CD4-positive, alpha-beta T cell treated with Interleukin-15 for 1 hour (primary cell): ENCODE data around the gene ACSM5.
"Not testable (repeated sequence)": the region's sequence is repeated elsewhere in the genome, so short reads cannot be mapped to it uniquely, and the experiment has no call there.

Source experiments
- DNase-seq: peaks from one replicate; pipeline ENCODE4 v3.0.0-alpha.2; 2020

Gene ACSM5

GRCh38 chr16:20399185-20399584 lies 10.1 kb upstream of the ACSM5 start:
- no peak for DNase-seq

DNA sequence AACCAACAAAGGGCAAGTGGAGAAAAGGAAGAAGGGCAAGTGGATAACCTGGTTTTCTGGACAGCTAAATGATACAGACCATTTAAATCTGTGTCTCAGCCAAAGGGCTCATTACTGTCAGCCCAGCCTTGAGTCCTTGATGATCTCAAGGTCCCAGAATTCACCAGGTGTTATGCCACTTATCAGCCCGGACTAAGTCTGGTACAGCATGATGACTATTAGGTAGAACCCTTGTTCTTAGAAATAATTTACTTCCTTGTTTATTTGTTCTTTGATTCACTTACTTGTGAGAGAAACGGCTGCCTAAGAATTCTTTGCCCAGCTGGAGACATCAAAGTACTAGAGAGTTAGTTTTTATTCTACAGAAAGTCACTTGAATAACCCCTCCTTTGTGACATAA lies 8.3 kb upstream of the ACSM5 start:
- DNase-seq: no peak

GRCh38 chr16:20401475-20402016 lies 7.8 kb upstream of the ACSM5 start:
- no peak for DNase-seq

GRCh38 chr16:20402651-20403050 lies 6.7 kb upstream of the ACSM5 start:
- DNase-seq: no peak

DNA sequence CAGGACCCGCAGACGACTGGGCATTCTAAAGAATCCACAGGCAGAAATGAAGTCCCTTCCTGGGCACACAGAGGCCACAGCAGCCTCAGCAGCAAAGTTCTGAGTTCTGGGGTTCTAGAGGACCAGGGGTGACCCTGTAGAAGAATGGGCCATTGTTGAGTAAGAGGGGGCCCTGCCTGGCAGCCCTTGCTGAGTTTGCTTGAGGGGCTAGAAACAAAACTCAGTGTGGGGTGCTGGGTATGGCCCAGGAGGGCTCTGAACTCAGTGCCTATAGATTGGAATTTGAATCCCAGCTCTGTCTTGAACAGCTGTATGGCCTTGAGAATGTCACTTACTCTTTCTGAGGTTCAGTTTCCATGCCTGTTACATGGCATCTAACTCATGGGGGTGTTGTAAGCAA lies 4.7 kb upstream of the ACSM5 start, which contains the start of gene PDILT:
Gene PDILT, minus strand, starts transcription at position 101 of the 400 bp plus-strand sequence. CDS start 5,437 bp downstream, outside the sequence.
- no peak for DNase-seq

DNA sequence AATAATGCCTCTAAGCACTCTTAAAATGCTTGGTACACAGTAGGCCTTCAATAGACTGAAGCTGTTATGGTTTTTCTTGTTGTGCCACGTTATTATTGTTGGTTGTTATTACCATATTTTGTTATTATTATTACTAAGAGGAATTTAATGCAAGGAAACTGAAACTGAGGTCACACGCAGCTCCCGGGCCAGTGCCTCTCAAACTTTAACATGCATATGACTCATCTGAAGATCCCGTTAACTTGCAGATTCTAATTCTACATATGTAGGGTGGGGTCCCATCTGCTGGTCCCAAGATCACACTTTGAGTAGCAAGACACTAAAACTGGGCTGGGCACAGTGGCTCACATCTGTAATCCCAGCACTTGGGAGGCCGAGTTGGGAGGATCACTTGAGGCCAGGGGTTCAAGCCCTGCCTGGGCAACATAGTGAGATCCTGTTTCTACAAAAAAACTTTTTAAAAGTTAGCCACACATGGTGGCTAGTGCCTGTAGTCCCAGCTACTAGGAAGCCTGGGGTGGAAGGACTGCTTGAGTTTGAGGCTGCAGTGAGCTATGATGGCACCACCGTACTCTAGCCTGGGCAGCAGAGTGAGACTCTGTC lies 888 bp downstream of the ACSM5 start:
- no peak for DNase-seq

DNA sequence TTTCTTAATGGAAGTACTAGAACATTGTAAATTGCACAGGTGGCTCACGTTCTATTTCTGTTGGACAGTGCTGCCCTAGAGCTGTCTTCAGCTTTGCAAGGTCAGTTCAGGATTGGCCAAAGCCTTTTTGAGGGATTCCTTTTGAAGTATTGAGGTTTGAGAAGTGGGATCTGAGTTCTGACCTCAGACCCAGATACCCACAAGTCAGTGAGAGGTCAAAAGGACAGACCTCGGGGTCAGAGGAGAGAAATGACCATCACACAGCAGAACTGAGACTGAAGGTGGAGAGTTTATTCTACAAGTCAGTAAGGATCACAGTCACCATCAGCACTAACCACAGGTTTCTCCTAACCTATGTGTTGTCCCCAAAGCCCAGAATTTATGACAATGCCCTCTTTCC lies 1.7 kb downstream of the ACSM5 start:
- DNase-seq: no peak

DNA sequence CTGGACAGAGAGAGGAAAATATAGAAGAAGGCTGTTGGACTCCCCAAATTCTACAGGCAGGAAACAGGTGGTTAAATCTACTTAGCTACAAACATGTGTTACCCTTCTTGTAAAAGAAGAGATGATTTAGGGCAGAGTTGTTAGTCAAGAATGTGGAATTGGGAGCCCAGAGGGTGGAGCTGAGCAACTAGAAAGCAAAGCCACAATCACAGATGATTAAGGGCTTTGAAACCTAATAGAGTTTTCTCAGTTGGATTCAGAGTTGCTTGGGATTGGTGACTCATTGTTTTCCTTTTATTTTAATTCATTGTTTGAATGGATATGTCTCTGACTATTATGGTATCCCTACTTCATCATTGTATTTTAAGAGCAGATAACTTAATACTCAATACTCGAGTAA lies 6.2 kb downstream of the ACSM5 start:
- no peak for DNase-seq

- not testable (repeated sequence) for DNase-seq
These were observed 9.8 kb downstream of the ACSM5 start for GRCh38 chr16:20419093-20419492.

DNA sequence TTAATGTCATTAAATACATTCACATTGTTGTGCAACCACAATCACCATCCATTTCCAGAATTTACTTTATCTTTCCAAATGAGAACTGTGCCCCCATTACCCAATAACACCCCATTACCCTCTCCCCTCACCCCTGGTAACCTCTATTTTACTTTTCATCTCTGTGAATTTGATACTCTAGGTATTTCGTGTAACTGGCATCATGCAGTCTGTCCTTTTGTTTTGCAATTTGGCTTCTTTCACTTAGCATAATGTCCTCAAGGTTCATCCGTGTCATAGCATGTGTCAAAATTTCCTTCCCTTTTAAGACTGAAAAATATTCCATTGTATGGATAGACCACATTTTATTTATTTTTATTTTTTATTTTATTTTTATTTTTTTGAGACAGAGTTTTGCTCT lies 12.4 kb downstream of the ACSM5 start:
- DNase-seq: not testable (repeated sequence)

DNA sequence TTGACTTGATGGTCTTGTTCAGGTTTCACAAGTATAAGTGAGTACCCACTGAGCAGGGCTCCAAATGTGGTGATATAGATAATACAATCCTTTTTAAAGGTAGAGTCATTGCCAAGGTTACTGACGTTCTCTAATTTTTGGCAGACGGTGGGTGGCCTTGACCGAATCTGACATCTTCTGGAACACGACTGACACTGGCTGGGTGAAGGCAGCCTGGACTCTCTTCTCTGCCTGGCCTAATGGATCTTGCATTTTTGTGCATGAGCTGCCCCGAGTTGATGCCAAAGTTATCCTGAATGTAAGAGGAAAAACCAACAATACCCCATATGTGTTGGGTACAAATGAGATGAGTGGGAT lies 14.4 kb downstream of the ACSM5 start:
- DNase-seq: not testable (repeated sequence)

DNA sequence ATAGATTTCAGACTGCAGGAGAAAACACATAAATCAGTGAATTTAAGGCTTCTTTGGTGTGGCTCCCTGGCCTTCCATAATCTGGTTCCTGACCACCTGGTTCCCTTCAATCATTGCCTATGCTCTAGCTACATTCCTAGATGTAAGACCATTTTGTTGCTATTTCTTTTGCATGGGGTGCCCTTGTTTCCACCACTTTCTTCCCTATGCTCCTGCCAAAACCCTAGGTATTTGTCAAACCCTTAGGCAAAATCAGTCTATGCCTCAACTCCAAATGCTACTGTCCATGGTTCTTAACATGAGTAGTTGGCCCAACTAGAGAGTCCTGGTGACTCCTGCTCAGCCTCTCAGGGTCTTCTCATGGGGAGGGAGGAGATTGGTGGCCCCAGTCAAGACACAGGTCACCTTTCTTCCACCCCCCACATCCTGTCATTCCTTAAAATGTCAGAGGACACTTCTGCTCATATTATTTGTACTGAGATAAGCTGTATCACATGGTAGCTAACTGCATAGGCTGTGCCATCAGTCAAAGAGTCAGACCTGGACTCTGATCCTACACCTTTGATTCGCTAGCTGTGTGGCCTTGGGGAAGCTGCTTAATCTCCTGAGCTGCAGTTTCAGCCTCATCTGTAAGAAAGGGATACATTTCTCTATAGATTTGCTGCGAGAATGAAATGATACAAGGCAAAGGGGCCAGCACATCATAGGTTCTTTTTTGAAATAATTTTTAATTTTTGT lies 15.0 kb downstream of the ACSM5 start:
- no peak for DNase-seq

DNA sequence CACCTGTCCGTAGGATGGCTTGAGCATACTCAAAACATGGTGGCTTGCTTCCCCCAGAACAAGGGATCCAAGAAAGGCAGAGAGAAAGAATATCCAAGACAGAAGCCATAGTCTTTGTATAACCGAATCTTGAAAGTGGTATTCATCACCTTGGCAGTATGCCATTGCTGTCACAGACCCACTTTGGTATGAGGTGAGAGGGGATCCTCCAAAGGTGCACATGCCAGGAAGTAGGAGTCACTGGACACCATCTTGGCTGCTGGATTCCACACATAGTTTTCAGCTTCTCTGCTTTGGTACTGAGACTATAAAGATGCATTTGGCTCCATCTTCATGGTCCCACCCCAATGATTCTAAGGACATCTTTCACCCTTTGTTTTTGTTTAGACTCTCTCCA lies 18.1 kb downstream of the ACSM5 start:
- not testable (repeated sequence) for DNase-seq

- not testable (repeated sequence) for DNase-seq
These were observed 20.2 kb downstream of the ACSM5 start for GRCh38 chr16:20429499-20429898.

DNA sequence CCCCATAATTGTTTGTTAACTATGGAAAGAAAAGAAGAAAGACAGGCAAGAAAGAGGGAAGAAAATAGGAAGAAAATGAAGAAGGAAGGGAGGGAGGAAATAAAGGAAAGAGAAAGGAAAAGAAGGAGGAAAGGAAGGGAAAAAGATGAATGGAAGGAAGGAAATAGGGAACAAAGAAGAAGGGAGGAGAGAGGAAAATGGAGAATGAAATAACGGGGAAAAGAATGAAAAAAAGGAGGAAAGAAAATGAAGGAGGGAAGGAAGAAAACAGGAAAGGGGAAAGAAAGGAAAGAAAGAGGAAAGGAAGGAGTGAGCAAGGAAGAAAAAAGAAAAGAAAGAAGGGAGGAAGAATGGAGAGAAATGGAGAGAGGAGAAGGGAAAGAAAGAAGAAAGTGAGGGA lies 21.1 kb downstream of the ACSM5 start:
- DNase-seq: not testable (repeated sequence)

- DNase-seq: no peak
These were observed 21.6 kb downstream of the ACSM5 start for GRCh38 chr16:20430948-20431347.

GRCh38 chr16:20438950-20439349 lies 29.6 kb downstream of the ACSM5 start:
- not testable (repeated sequence) for DNase-seq

DNA sequence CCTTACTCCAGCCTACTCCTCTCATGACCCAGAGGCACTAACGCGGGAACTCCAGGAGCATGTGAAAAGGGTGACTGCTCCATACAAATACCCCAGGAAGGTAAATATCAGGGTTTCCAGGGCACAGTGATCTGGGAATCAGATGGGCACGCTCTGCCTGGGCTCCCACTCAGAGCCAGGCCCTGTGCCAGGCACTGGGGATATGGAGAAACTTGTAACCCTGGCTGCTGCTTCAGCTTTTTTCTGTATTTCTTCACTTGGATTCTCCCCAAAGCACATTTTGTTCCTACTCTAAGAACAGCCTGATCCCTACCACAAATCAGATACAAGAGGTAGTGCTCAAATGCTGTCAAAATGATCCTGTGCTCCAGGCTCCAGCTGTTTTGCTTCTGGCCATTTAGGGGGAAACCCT lies 30.5 kb downstream of the ACSM5 start:
- DNase-seq: not testable (repeated sequence)

GRCh38 chr16:20440731-20441130 lies 31.4 kb downstream of the ACSM5 start:
- not testable (repeated sequence) for DNase-seq

GRCh38 chr16:20441191-20441590 lies 31.9 kb downstream of the ACSM5 start:
- no peak for DNase-seq

DNA sequence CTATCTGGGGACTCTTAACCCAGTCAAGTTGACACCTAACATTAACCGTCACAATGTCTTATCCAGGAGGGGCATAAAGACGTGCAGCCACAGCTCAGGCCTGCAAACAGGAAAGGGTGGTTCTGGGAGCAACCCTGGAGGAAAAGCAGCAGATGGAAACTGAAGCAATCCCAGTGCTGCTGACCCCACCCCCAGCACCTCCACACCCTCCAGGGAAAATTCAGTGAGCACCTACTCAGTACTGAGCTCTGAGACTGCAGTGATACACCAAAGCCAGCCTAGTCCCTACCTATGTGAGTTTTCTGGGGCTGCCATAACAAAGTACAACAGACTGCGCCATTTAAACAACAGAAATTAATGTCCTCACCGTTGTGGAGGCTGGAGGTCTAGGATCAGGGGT lies 32.5 kb downstream of the ACSM5 start:
- not testable (repeated sequence) for DNase-seq

DNA sequence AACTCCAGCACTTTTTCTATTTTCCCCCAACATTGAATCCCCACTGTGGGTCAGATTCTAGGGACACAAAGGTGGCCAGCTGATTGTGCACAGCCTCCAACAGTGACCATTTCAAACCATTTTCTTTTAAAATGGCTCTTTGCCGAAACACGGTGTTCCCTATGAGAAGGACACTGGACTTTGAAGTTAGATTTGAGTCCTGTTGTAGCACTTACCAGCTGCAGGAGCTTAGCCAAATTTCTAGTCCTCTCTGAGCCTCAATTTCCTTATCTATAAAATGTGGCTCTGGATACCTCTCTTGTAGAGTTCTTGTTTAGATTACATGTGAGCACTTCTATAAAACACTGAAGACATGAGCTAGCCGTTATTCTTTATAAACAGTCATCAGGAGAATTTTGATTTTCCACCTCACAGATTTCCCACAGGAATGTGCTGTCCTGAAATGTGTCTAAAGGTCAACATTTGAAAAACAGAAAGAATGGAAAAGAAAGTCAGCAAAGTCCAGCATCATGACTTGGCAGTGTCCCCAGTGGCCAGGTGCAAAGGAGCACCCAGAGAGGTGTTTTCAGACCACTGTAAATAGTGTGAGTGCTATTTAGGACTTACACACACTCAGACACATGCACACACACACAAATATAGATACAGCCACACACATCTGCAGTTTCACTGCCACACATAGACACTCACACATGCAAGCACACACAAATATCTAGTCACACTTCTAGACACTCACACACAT lies 37.5 kb downstream of the ACSM5 start:
- DNase-seq: not testable (repeated sequence)

DNA sequence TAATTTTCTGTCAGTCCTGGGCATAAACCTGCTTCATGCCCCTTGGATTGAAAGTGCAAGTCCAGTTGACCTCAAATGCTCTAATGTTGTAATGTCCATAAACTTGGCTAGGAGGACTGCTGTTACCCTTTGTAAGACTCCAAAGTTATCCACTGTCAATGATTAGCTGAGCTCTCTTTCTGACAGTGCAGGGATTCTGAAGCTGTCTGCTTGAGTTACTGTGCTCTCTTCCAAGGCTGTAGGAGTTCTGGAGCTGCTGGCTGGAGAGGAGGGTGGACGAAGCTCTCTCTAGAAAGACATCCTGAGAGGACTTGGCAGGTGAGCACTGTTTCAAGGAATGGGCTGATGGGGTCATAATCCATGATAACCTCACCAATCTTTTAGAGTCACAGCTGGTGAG lies 42.0 kb downstream of the ACSM5 start, which contains the start of gene ACSM2A:
Gene ACSM2A, plus strand, starts transcription at position 158 of the 400 bp plus-strand sequence. CDS start 8,594 bp downstream, outside the sequence.
- DNase-seq: not testable (repeated sequence)
